Measurements from ENCODE around the gene SRPX.

The SRPX gene

DNA sequence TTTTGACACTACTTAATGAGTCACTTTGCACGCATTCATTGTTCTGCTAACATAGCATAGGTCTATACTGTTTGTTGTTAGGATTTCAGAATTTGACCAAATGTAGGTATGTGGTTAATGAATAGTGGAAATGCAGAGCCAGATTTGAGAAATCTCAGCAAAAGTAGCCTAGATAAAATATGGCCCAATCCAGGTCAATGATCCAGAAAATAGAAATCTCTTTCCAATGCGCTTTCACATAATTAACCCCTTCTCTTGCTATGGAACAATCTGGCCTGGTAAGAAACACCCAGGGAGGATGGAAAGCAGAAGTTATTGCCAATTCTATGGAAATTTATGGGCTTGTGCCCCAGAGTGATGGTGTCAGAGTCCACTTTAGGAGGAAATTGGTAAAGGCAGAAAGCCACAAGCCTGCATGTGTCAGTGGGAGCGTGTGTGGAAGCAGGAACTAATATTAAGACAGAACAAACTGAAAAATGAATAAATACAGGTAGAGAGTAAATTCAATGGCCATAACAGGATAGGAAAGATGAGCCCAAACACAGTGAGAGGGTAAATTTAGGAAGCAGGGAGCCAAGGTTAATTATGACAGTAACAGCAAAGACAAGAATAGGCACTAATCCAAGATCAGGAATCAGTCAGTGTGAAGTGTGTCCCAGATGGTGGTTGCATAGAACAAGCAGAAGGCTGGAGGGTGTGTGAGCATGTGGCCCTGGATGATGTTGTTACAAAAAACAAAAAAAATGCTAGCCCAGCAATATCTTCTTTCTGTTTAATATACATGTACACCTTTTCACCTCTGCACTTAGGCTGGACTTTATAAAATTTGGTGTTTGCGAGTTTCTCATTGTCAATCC, 111.4 kb downstream of the SRPX start:
- Histone ChIP-seq H3K4me2 (ENCODE audit: low read depth, low read length, poor library complexity, severe bottlenecking) (no peak overlapping the region), H3K79me2 (ENCODE audit: insufficient read depth, low read length) (no peaks in the 10 kb centered on the region), H2AFZ (ENCODE audit: low read depth, low read length, severe bottlenecking) (no peak overlapping the region), H3K36me3 (ENCODE audit: low read length) (no peaks in the 10 kb centered on the region), H3K27me3 (ENCODE audit: low read length) (no peaks in the 10 kb centered on the region), H3K9me2 (replicated peaks; ENCODE audit: insufficient read depth, low read length) (no peaks in the 10 kb centered on the region), H3K27ac (ENCODE audit: low read depth, low read length) (no peak overlapping the region), H3K4me3 (ENCODE audit: insufficient read depth, low read length, poor library complexity, severe bottlenecking) (no peak overlapping the region), H3K9me3 (ENCODE audit: insufficient read depth, low read length) (no peaks in the 10 kb centered on the region), H3F3A (ENCODE audit: insufficient read depth) (no peaks in the 10 kb centered on the region), H4K20me1 (ENCODE audit: low read depth, low read length) (no peaks in the 10 kb centered on the region), H3K9ac (ENCODE audit: low read length) (no peak overlapping the region)
- TF ChIP-seq, protein P1, sequence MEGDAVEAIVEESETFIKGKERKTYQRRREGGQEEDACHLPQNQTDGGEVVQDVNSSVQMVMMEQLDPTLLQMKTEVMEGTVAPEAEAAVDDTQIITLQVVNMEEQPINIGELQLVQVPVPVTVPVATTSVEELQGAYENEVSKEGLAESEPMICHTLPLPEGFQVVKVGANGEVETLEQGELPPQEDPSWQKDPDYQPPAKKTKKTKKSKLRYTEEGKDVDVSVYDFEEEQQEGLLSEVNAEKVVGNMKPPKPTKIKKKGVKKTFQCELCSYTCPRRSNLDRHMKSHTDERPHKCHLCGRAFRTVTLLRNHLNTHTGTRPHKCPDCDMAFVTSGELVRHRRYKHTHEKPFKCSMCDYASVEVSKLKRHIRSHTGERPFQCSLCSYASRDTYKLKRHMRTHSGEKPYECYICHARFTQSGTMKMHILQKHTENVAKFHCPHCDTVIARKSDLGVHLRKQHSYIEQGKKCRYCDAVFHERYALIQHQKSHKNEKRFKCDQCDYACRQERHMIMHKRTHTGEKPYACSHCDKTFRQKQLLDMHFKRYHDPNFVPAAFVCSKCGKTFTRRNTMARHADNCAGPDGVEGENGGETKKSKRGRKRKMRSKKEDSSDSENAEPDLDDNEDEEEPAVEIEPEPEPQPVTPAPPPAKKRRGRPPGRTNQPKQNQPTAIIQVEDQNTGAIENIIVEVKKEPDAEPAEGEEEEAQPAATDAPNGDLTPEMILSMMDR (IDR thresholded peaks at IDR 0.05; ENCODE audit: insufficient read depth, low read length, poor library complexity, severe bottlenecking), result no peak
- no peak for TF ChIP-seq EZH2phosphoT487 (conservative IDR thresholded peaks at IDR 0.05; ENCODE audit: low read length)

DNA sequence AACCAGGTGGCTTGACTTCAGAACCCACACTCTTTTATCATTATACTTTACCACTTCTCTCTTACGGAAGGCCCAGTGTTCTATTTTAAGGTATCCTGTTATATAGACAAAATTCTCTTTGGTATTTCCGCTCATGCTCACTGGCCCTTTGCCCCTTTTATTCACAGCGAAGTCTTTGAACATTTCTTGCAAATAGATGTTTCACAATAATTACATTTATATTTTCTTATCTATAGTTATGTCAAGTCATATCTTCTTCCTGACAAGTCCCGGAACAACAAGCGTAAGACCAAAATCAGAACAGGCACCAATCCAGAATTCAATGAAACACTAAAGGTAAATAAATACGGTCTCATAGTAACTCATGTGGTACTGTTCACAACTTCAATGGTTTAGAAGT, 112.3 kb downstream of the SRPX start:
- Histone ChIP-seq H3K36me3 (ENCODE audit: low read length) (no peaks in the 10 kb centered on the region), H3F3A (ENCODE audit: insufficient read depth) (no peaks in the 10 kb centered on the region), H3K9me2 (replicated peaks; ENCODE audit: insufficient read depth, low read length) (no peaks in the 10 kb centered on the region), H3K4me2 (ENCODE audit: low read depth, low read length, poor library complexity, severe bottlenecking) (no peak overlapping the region), H2AFZ (ENCODE audit: low read depth, low read length, severe bottlenecking) (no peak overlapping the region), H3K27ac (ENCODE audit: low read depth, low read length) (no peak overlapping the region), H4K20me1 (ENCODE audit: low read depth, low read length) (no peaks in the 10 kb centered on the region), H3K9ac (ENCODE audit: low read length) (no peak overlapping the region), H3K4me3 (ENCODE audit: insufficient read depth, low read length, poor library complexity, severe bottlenecking) (no peak overlapping the region), H3K9me3 (ENCODE audit: insufficient read depth, low read length) (no peaks in the 10 kb centered on the region), H3K27me3 (ENCODE audit: low read length) (no peaks in the 10 kb centered on the region), H3K79me2 (ENCODE audit: insufficient read depth, low read length) (no peaks in the 10 kb centered on the region)
- TF ChIP-seq EZH2phosphoT487 (conservative IDR thresholded peaks at IDR 0.05; ENCODE audit: low read length), result no peak
- TF ChIP-seq, protein P1 (IDR thresholded peaks at IDR 0.05; ENCODE audit: insufficient read depth, low read length, poor library complexity, severe bottlenecking), result no peak

DNA sequence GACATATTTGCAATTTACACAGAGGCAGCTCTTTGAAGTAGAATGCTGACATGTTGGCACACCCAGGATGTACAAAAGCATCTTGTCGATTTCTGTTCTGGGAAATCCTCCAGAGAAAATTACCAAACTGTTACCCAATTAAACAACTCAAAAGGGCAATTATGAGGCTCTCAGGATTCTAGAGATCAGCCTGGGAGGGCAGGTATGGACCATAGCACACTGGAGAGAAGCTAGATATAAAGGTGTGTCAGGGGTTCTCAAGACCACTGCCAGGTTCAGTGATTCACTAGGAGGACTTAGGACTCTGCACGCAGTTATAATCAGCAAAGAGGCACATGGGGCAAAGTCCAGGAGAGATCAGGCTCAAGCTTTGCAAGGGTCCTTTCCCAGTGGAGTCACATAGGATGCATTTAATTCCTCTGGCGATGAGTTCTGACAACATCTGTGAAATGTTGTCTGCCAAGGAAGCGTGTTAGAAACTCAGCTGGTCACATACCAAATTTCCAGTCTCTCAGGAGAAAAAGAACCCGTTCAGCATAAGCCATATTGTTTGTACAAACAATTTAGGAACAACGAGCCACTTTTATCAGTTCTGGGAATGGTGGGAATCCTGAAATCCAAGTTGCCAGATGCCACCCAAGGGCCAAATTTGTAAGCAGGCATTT, 113.5 kb downstream of the SRPX start:
- no peaks in the 10 kb centered on the region for H4K20me1 ChIP-seq (ENCODE audit: low read depth, low read length)
- H3K36me3 ChIP-seq (ENCODE audit: low read length), result no peaks in the 10 kb centered on the region
- H3K9me2 ChIP-seq (replicated peaks; ENCODE audit: insufficient read depth, low read length), result no peaks in the 10 kb centered on the region
- no peaks in the 10 kb centered on the region for H3F3A ChIP-seq (ENCODE audit: insufficient read depth)
- no peak overlapping the region for H3K9ac ChIP-seq (ENCODE audit: low read length)
- no peak overlapping the region for H3K4me2 ChIP-seq (ENCODE audit: low read depth, low read length, poor library complexity, severe bottlenecking)
- no peaks in the 10 kb centered on the region for H3K79me2 ChIP-seq (ENCODE audit: insufficient read depth, low read length)
- H3K9me3 ChIP-seq (ENCODE audit: insufficient read depth, low read length), result no peaks in the 10 kb centered on the region
- H3K27ac ChIP-seq (ENCODE audit: low read depth, low read length), result no peak overlapping the region
- no peaks in the 10 kb centered on the region for H3K27me3 ChIP-seq (ENCODE audit: low read length)
- H2AFZ ChIP-seq (ENCODE audit: low read depth, low read length, severe bottlenecking), result no peak overlapping the region
- no peak for TF ChIP-seq EZH2phosphoT487 (conservative IDR thresholded peaks at IDR 0.05; ENCODE audit: low read length)
- TF ChIP-seq, protein P1 (IDR thresholded peaks at IDR 0.05; ENCODE audit: insufficient read depth, low read length, poor library complexity, severe bottlenecking), result no peak
- H3K4me3 ChIP-seq (ENCODE audit: insufficient read depth, low read length, poor library complexity, severe bottlenecking), result no peak overlapping the region
